A204.1 (cell line): ENCODE data around the gene PARD3B.

ENCODE experiments used
- FAIRE-seq: peaks from 2 replicates; lab custom pipeline; 2012; peaks lifted over from hg19 to GRCh38; lab: Jason Lieb, UNC

The PARD3B gene

GRCh38 chr2:204897561-204897960, 352.3 kb downstream of the PARD3B start:
- FAIRE-seq, result no peak

GRCh38 chr2:204898928-204899640, 353.8 kb downstream of the PARD3B start:
- FAIRE-seq, result no peak

DNA sequence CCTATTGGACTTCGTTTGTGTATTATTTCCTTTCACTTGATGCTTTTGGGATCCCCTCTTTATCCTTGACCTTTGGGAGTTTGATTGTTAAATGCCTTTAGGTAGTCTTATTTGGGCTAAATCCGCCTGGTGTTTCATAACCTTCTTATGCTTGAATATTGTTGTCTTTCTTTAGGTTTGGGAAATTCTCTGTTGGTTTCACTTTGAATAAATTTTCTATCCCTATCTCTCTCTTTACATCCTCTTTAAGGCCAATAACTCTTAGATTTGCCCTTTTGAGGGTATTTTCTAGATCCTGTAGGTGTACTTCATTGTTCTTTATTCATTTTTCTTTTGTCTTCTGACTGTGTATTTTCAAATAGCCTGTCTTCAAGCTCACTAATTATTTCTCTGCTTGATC, 354.7 kb downstream of the PARD3B start:
- no peak for FAIRE-seq

DNA sequence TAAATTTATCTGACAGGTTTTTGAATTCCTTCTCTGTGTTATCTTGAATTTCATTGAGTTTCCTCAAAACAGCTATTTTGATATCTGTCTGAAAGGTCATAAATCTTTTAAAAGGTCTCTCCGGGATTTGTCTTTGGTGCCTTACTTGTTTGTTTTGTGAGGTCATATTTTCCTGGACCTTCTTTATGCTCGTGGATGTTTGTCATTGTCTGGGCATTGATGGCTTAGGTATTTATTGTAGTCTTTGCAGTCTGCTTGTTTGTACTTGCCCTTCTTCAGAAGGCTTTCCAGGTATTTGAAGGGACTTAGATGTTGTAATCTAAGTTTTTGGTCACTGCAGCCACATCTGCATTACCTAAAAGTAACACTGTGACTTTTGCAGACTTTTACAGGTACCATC, 355.2 kb downstream of the PARD3B start:
- no peak for FAIRE-seq

- FAIRE-seq, result no peak
These were observed 355.6 kb downstream of the PARD3B start for GRCh38 chr2:204900910-204901309.

- FAIRE-seq, result no peak
These were observed 356.3 kb downstream of the PARD3B start for GRCh38 chr2:204901591-204901990.

- FAIRE-seq, result no peak
These were observed 364.5 kb downstream of the PARD3B start for GRCh38 chr2:204909791-204910190.

DNA sequence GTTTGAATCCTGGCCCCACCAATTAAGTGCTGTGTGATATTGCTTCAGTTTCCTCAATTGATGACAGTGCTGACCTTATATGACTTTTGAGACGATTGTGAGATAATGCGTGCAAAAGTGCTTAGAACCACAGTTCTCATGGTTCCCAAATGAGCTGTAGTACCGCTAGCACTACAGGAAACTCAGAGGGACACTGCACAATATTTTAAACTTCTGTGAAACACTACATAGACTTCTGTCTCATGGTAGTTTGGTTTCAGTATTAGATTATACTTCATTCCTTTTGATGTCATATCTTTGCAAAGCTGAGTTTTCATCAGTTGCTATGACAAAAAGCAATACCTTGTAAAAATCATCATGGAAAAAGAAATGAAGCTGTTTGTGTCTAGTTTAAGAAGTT, 368.0 kb downstream of the PARD3B start:
- no peak for FAIRE-seq

DNA sequence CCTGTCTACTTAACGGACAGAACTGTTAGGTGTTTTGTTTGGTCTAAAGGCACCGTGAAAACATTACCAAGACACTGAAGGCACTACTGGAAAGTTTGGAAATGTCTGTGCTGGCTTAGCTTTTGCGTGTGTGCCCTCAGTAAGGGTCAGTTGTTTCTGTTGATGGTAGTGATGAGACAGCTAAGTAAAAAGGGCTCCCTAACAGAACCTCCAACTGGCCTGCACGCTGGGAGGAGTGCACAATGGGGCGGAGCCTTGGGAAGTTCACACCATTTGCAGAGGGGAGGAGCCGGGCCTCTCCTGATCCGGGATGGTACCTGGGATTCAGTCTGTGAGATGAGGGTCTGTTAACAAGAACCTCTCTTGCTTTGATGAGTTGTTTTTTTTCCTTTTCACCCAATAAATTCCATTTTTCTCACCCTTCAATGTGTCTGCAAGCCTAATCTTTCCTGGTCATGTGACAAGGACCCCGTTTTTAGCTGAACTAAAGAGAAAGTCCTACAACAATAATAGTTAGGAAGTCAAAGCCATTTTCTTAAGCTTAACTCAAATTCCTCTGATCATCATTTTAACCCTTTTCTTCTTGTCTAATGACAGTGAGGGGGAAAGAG, 368.7 kb downstream of the PARD3B start:
- no peak for FAIRE-seq

DNA sequence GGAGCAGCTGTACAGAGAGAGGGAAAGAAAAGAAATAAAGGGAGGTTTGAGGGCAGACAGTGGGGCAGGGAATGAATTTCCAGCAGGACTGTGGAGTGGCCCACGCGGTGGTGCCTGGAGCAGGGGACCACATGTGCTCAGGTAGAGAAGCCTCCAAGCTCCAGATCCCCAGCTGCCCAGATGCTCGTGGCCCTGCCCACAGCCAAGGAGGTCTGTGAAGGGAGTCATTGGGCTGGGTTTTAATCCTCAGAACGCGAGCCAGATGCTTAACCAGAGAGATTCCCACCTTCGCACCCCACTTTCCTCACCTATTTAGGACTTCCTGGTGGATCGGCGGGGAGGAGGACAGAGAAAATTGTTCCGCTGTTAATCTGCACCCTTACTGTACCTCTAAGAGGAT, 369.4 kb downstream of the PARD3B start:
- FAIRE-seq, result no peak

- no peak for FAIRE-seq
These were observed 371.9 kb downstream of the PARD3B start for GRCh38 chr2:204917089-204917701.

DNA sequence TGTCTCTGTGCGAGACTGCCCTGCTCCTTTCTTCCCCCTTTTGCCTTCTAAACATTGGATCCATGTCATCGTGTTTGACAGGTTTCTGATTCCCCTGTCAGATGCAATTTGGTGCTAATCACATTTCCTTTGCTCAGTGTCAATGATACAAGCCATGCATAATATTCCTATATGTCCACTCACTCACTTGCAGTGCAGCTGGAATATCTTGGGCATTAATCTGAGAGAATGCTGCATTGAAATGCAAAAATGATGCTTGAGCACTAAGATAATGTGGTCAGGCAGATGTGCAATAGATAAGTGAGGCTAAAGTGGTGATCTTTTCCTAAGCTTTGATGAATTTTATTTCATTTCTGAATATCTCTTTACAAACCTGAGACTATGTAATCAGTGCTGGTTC, 375.5 kb downstream of the PARD3B start:
- FAIRE-seq, result no peak

DNA sequence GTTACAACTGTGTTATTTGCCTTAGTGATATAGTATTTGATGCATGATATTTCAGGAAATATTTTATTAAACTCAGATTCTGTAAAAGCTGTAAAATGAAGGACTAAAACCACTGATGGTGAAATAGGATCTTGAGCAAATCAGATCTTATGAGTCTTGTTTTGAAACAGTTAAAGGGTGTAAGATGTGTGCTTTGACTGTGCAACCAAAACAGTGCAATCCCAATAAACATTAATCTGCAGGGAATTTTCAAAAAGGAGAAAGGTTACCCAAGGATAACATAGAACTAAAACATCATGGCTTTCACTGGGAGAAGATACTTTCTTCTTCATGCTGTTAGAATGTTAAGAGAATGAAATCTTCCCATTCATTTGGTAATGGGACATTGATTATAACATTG, 378.7 kb downstream of the PARD3B start:
- FAIRE-seq, result no peak

DNA sequence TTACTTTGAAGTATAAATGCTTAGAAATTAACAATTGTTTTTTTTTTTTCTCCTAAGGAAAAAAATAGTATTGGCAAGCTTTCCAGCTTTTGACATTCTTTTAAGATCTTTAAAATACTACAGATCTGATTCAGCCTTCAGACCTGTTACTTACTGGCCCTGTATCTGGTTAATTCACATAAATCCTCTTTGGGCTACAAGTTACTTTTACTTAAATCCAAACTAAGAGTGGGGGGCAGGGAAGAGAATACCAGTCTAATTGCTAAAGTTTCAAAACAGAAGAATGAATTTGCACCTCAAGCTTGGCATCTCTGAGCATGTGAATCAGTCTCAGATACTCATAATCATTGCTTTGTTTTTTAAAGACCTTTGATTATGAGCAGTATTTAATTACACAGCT, 386.3 kb downstream of the PARD3B start:
- no peak for FAIRE-seq

GRCh38 chr2:204933735-204934374, 388.6 kb downstream of the PARD3B start:
- FAIRE-seq, result no peak

DNA sequence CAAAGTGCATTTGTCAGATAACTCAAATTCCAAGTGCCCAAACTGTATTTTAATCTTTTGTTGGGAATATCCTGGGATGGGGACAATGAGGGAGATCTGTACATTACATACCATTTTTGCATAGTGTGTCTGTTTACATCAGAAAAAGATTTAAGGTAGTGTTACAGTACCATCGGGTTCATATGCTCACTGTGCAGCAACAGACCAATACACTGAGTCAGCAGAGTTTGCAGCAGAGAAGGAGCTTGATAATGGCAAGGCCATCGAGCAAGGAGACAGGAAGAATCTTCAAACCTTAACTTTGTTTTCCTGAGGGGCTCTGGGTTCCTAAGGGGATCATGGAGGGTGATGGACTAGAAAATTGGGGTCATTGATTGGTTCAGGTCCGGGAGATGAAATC, 399.7 kb downstream of the PARD3B start:
- no peak for FAIRE-seq

DNA sequence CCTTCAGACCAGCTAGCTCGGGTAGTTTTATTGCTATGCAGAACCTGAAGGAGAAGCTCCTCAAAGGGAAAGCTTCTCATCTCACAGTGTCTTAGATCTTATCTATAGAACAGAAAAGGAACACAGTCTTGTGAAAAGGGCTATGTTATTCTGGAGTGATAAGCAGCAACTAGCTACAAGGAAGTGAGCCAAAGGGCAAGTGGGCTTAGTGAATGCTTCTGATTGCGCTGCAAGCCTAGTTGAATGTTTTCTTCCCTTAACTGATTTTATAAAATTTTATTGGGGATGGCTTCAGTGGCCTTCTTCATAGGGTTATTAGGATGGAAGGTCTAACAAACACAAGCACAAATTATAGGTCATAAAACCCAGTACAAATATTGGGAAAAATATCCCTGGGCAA, 400.1 kb downstream of the PARD3B start:
- FAIRE-seq, result no peak

GRCh38 chr2:204946892-204947291, 401.6 kb downstream of the PARD3B start:
- no peak for FAIRE-seq

DNA sequence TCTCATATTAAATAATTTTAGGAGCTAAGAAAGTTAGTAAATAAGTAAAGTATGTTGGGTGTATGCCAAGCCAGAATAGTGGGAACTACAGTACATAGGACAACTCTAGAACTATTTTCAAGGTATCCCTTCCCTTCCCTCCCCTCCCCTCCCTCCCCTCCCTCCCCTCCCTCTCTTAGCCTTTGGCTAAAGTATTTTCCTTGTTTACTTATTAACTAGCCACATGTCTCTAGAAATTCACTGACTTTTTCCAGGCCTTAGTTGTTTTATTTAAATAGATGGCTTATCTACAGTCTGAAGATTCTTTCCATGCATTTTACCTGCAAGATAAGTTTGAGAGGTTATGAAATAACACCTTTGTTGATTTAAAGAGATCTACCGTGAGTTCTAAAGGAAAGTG, 402.1 kb downstream of the PARD3B start:
- no peak for FAIRE-seq

- no peak for FAIRE-seq
These were observed 402.9 kb downstream of the PARD3B start for GRCh38 chr2:204948024-204948763.

DNA sequence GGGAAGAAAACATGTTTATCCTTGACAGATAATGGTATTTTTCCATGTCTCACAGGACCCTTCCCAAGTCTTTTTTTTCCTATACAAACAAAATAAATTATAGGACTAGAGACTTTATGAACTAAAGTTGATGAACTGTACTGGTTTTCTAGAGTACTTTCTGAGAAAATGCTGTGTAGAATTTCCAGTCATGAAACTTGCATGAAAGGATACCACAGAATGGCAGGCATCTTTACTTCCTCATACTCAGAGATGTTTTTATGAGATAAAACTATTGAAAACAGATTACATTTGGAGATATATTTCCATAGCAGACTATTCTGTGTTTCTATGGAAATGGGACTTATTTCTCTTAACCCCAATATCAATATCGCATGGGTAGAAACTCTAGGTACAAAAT, 403.5 kb downstream of the PARD3B start:
- FAIRE-seq, result no peak

GRCh38 chr2:204950695-204951346, 405.5 kb downstream of the PARD3B start:
- FAIRE-seq, result no peak
